Amygdala (tissue), 56 donors: ENCODE results near the gene MYO1H.

Experiments used
- DNase-seq, 56 donors: peaks; one replicate each; lab custom pipeline; 2025; lab: John Stamatoyannopoulos, UW

MYO1H gene

DNA sequence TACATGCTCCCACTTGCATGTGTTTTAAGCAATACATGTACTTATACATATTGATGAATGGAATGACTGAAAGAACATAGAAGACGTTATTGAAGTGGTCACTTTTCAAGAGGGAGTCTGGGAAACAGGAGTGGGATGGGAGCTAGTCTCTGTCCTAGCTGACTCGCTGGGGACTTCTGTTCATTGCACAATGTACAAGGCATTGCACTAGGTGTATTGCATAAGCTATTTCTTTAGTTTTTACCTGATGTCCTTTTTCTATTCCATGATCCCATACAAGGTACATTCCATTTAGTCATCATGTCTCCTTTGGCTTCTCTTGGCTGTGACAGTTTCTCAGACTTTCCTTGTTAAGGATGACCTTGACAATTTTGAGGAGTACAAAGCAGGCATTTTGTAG lies 4.0 kb upstream of the MYO1H start:
- DNase-seq: no peak

DNA sequence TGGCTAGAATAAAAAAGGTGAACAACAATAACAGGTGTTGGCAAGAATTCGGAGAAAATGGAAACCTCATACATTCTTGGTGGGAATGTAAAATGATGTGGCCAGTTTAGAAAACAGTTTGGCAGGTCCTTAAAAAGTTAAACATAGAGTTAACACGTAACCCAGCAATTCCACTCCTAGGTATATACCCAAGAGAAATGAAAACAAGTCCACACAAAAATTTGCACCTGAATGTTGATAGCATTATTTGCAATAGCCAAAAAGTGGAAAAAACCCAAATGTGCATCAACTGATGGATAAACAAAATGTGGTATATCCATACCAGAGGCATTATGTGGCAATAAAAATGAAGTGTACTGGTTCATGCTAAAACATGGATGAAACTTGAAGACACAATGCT lies 2.3 kb upstream of the MYO1H start:
- DNase-seq: no peak

GRCh38 chr12:109346920-109347319 lies 780 bp upstream of the MYO1H start:
- no peak for DNase-seq

GRCh38 chr12:109352184-109352583 lies 4.5 kb downstream of the MYO1H start:
- no peak for DNase-seq

GRCh38 chr12:109356577-109356976 lies 8.9 kb downstream of the MYO1H start:
- no peak for DNase-seq

DNA sequence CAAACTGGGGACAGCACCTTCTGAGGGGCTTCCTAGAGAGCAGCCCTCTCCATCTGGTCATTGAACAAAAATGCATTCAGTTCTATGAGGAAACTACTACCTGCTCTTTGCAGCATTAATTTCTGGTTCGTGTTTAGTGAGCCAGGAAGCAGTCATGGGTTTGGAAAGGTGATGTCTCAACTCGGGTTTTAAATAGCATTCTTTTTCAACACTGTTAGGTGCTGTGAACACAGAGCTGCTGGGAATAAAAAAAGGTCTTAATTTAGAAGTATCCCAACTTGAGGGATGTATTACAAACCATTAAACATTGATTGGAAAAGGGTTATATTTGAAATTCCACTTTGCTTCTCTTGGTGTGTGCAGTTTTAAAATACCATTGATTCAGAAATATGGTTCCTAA lies 9.3 kb downstream of the MYO1H start:
- no peak for DNase-seq

DNA sequence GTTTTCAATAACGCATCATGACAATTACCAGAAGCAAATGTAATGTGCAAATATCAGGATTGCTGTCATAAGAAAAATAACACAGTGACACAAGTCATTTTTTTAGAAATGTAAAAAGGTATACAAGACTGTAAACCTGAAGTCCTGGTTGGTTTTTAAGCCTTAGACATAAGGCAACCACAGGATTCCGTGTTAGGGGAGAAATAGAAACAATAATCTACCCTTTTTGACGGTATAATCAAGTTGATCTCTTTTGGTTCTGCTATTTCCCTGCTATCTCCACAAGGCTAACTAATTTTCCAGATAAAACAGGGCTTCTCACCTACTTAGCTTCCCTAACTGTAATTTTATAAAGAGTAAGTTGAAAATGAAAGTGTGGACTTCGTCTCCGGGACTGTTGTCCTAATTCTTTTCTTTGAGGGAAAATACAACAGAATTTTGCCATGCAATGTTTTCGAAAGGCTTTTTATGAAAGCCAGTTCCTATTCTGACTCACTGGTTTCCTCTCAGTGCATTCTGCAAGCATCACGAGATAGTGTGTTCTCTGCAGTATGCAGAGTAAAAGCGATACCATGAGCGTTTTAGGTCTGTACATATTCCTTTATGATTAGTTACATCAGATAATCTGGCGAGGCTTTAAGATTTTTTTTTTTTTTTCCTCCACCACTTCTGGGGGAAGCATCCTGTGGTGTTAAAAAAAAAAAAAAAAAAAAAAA lies 10.6 kb downstream of the MYO1H start:
- no peak for DNase-seq

DNA sequence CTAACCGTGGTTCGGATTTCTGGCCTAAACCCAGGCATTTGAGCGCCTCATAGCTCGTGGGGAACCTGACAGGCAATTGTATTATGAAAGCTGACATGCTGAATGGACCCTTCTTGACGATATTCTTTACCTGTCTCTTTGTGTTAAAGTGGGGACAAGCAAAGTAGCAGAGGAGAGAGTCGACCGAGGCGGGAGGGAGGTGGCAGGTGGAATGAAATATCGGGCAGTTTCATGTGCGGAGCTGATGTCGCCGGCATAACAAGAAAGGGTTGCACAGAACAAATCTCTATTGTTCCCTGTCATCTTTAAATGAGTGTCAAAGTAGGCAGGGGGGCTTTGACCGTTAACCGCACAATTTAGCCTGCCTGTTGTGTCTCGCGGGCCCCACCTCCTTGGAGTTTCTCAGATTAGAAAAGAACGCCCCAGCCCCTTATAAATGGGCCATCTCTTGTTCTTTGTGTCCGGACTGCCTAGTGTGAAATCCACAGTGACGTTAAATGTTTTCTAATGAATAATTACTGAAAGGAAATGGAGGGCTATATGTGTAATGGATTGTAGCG lies 11.5 kb downstream of the MYO1H start:
- no peak for DNase-seq

- DNase-seq: no peak
Observed at GRCh38 chr12:109369831-109370230, 22.1 kb downstream of the MYO1H start.

- DNase-seq: no peak
Observed at GRCh38 chr12:109377139-109377685, 29.5 kb downstream of the MYO1H start.

- DNase-seq: no peak
Observed at GRCh38 chr12:109378569-109378968, 30.9 kb downstream of the MYO1H start.

GRCh38 chr12:109382031-109382430 lies 34.3 kb downstream of the MYO1H start:
- DNase-seq: no peak

DNA sequence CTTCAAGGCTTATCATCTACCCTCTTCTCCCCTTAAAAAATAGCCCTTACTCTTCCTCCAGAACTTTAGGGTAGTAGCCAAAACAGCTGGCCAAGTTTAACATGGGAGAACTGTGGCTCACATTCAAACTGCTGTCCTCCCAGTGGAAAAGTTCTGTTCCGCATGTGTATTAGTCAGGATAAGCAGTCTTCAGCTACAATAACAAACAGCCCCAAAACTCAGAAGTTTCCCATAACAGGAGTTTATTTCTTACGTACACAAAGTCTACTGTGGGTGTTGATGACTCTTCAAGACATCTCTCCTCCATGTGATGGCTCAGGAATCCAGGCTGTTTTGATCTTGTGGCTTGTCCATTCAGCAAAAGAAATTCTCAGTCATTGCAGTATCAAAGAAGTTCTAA lies 35.5 kb downstream of the MYO1H start:
- no peak for DNase-seq

DNA sequence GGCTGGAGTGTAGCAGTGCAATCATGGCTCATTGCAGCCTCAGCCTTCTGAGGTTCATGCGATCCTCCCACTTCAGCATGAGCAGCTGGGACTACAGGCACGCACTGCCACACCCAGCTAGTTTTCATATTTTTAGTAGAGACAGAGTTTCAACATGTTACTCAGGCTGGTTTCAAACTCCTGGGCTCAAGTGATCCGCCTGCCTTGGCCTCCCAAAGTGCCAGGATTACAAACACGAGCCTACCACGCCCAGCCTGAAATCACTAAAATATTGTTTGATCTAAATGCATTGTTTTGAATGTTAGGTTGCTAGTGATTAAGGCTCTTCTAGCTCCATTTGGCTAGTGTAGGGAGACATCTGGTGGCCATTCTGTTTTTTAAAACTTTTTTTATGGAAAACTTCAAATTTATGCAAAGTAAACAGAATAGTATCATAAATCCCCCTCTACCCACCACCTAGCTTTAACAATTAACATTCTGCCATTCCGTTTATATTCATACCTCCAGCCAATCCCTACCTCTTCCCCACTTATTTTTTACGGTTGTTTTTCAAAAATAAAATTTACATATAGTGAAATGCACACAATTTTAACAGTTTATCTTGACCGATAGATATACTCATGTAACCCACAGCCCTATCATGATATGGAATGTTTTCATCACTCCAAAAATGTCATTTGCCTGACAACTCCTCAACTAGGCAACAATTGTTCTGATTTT lies 37.8 kb downstream of the MYO1H start:
- DNase-seq: peak in 7 of 56 donors; percentile 1 to 27 (median 4)

DNA sequence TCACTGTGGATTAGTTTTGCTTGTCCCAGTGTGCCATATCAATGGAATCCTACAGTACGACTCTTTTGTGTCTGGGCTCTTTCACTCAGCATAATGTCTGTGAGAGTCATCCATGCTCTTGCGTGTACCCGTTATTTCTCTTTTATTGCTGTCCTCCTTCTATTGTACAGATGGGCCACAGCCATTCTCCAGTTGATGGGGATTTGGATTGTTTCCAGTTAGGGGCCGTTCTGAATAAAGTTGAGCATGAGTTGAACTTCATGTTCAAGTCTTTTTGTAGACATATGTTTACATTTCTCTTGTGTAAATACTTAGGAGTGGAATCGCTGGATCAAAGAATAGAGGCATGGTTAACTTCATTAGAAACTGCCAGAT lies 38.3 kb downstream of the MYO1H start:
- DNase-seq: no peak

DNA sequence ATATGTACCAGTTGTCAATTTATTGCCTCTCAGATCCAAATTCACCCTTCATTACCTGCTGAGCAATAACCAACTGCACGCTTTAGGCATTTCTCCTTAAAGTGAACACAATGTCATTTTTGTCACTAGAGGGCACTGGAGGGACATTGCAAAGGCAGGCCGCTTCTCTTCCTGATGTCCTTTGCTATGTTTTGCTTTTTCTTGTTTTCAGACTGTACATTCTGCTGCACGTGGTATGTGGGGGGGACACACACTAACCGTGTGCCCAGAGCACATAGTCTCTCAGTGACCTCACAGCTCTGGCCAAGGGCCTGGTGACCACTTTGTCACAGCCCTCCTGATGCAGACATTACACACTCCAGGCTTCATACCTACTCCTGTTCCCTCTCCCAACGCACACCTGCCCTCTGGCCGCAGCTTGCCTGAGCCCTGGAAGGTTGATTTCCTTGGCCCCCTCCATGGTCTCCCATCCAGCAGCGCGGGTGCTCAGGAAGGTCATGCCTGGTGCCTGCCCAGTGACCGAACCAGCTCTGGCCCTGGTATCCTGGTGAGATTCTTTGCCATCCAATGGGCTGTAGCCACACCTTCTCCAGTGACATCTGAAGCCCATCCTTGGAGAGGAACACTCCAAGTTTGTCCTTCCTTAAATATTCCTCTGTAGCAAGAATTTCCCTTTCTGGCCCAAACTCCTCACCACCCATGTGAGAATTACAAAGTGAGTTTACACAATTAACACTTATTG lies 39.9 kb downstream of the MYO1H start:
- DNase-seq: peak in 1 of 56 donors; percentile 14

- DNase-seq: no peak
Observed at GRCh38 chr12:109388167-109388563, 40.5 kb downstream of the MYO1H start.

DNA sequence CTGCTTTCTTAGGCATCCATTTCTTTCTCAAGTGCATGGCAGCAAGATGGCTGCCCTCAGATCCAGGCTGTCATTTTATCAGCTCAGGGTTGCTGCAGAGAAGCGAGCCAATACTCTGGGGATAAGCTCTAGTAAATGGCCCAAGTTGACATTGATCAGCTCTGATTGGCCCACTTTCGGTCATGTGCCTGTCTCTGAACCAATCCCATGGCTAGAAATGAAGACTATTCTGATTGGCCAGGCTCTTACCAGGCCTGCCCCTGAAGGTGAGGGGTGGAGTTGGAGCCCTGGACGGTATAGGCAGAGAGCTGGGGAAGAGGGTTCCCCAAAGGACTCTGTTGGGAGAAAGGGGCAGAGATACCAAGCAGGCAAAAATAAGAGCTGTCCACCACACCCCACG lies 41.4 kb downstream of the MYO1H start:
- no peak for DNase-seq

- peak in 24 of 56 donors; percentile 0 to 43 (median 14) for DNase-seq
Observed at GRCh38 chr12:109393437-109394345, 46.0 kb downstream of the MYO1H start.

- DNase-seq: no peak
Observed at GRCh38 chr12:109394891-109395290, 47.2 kb downstream of the MYO1H start.
